ENCODE data around the gene PTPRE. TPM values are rescaled to one million over a fixed set of nuclear protein-coding genes. Genes with fewer than 3 reads are reported as not detected.

The PTPRE gene
- total RNA-seq, 3 donors from 2014 or later (not counting 1 experiment from before 2014, with no cell fraction given), result 274 to 280 (median 275) TPM

GRCh38 chr10:127971101-127971946 is 64.4 kb downstream of the PTPRE start:
- H3K27me3 ChIP-seq (ENCODE audit: control insufficient read depth, insufficient read depth, low read length), result no peaks in the 10 kb centered on the region
- no peak overlapping the region for H3K27ac ChIP-seq (ENCODE audit: low read length)
- Mint-ChIP-seq H3K36me3 (no peaks in the 10 kb centered on the region), H3K27ac (no peak overlapping the region), H3K4me1 (peaks cover 5 to 21% of the 10 kb centered on the region in 2 donors), H3K4me3 (no peak overlapping the region), H3K27me3 (ENCODE audit: low read depth in 2 of 2) (peaks cover 4 to 6% of the 10 kb centered on the region in 2 donors), H3K9me3 (no peaks in the 10 kb centered on the region)
- H3K9me3 ChIP-seq (ENCODE audit: control insufficient read depth, insufficient read depth, low read length), result no peaks in the 10 kb centered on the region
- no peak overlapping the region for H3K4me3 ChIP-seq (ENCODE audit: low read length)
- intact Hi-C loops (cut with micrococcal nuclease), result no loop called here
- no peak for DNase-seq
- 94% methylated on average over 24 of the region's 24 CpGs for WGBS (ENCODE audit: insufficient coverage)
- TF ChIP-seq, protein P1, sequence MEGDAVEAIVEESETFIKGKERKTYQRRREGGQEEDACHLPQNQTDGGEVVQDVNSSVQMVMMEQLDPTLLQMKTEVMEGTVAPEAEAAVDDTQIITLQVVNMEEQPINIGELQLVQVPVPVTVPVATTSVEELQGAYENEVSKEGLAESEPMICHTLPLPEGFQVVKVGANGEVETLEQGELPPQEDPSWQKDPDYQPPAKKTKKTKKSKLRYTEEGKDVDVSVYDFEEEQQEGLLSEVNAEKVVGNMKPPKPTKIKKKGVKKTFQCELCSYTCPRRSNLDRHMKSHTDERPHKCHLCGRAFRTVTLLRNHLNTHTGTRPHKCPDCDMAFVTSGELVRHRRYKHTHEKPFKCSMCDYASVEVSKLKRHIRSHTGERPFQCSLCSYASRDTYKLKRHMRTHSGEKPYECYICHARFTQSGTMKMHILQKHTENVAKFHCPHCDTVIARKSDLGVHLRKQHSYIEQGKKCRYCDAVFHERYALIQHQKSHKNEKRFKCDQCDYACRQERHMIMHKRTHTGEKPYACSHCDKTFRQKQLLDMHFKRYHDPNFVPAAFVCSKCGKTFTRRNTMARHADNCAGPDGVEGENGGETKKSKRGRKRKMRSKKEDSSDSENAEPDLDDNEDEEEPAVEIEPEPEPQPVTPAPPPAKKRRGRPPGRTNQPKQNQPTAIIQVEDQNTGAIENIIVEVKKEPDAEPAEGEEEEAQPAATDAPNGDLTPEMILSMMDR (IDR thresholded peaks at IDR 0.05), result no peak
- no peaks in the 10 kb centered on the region for H3K36me3 ChIP-seq (ENCODE audit: control insufficient read depth, insufficient read depth, low read length)
- no peak for ATAC-seq
- no peaks in the 10 kb centered on the region for H3K4me1 ChIP-seq (ENCODE audit: control insufficient read depth, insufficient read depth, low read length)

- no peak overlapping the region for H3K4me3 ChIP-seq (ENCODE audit: low read length)
- no peak for DNase-seq
- 89% methylated on average over 11 of the region's 12 CpGs for WGBS (ENCODE audit: insufficient coverage)
- H3K27ac ChIP-seq (ENCODE audit: low read length), result no peak overlapping the region
- Mint-ChIP-seq H3K4me3 (no peak overlapping the region), H3K36me3 (no peaks in the 10 kb centered on the region), H3K4me1 (peaks cover 6 to 26% of the 10 kb centered on the region in 2 donors), H3K27me3 (ENCODE audit: low read depth in 2 of 2) (peaks cover 4 to 6% of the 10 kb centered on the region in 2 donors), H3K9me3 (no peaks in the 10 kb centered on the region), H3K27ac (no peak overlapping the region)
- intact Hi-C loops (cut with micrococcal nuclease), result no loop called here
- ATAC-seq, result no peak
- peaks cover 6% of the 10 kb centered on the region for H3K4me1 ChIP-seq (ENCODE audit: control insufficient read depth, insufficient read depth, low read length)
- TF ChIP-seq, protein P1 (IDR thresholded peaks at IDR 0.05), result no peak
- no peaks in the 10 kb centered on the region for H3K27me3 ChIP-seq (ENCODE audit: control insufficient read depth, insufficient read depth, low read length)
- no peaks in the 10 kb centered on the region for H3K36me3 ChIP-seq (ENCODE audit: control insufficient read depth, insufficient read depth, low read length)
- no peaks in the 10 kb centered on the region for H3K9me3 ChIP-seq (ENCODE audit: control insufficient read depth, insufficient read depth, low read length)
Measured at GRCh38 chr10:127971963-127972615, 65.2 kb downstream of the PTPRE start.

GRCh38 chr10:127972751-127973357 is 66.0 kb downstream of the PTPRE start:
- intact Hi-C loops (cut with micrococcal nuclease), result no loop called here
- 100% methylated on average over 4 of the region's 4 CpGs for WGBS (ENCODE audit: insufficient coverage)
- Mint-ChIP-seq H3K27me3 (ENCODE audit: low read depth in 2 of 2) (peaks cover 6% of the 10 kb centered on the region in 2 donors), H3K27ac (no peak overlapping the region), H3K36me3 (no peaks in the 10 kb centered on the region), H3K4me3 (no peak overlapping the region), H3K4me1 (peaks cover 14 to 29% of the 10 kb centered on the region in 2 donors), H3K9me3 (no peaks in the 10 kb centered on the region)
- no peaks in the 10 kb centered on the region for H3K9me3 ChIP-seq (ENCODE audit: control insufficient read depth, insufficient read depth, low read length)
- H3K27ac ChIP-seq (ENCODE audit: low read length), result no peak overlapping the region
- ATAC-seq, result no peak
- DNase-seq, result no peak
- TF ChIP-seq, protein P1 (IDR thresholded peaks at IDR 0.05), result no peak
- H3K36me3 ChIP-seq (ENCODE audit: control insufficient read depth, insufficient read depth, low read length), result no peaks in the 10 kb centered on the region
- H3K27me3 ChIP-seq (ENCODE audit: control insufficient read depth, insufficient read depth, low read length), result no peaks in the 10 kb centered on the region
- peaks cover 13% of the 10 kb centered on the region for H3K4me1 ChIP-seq (ENCODE audit: control insufficient read depth, insufficient read depth, low read length)
- no peak overlapping the region for H3K4me3 ChIP-seq (ENCODE audit: low read length)
